HG02840 (cell line): Measurements from ENCODE around the gene SVIL.
"Not testable (repeated sequence)": the region's sequence is repeated elsewhere in the genome, so short reads cannot be mapped to it uniquely, and the experiment has no call there.

ENCODE experiments used
- ATAC-seq: cut with Tn5 transposase; IDR thresholded peaks from one replicate; pipeline ENCODE4 v1.9.1; 2021; ENCODE audit warnings: mild to moderate bottlenecking, moderate library complexity, moderate number of reproducible peaks; ENCODE audit not compliant: unreplicated experiment, low FRiP score

SVIL gene

DNA sequence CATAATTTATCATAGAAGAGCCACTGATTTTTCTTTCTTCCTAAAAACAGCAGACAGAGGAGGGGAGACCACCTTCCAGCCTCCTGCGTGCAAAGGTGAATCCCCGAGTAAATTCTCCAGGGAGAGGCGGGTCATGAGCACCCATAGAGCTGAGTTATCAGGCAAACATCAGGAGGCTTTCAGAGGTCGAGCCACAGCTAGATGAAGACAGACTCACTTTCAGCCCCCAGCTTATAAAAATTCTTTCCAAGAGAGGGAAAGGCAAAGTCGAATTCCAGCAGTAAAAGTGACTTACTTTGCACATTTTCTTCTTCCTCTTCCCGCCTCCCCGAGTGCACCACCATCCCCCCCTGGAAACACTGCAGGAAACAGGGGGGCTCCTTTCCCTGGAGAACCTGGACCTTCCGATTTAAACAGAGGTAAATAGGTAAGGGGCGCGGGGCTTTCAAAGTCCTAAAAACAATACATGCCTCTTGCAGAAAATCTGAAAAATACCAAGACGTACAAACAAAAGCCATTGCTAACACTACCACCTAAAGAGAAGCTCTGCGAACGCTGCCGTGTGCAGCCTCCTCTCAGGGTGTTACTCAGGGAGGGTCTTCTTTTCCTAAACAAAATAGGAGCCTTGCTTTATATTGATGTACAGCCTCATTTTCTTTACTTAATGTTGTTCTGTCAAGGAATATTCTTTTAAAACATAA lies 163.8 kb downstream of the SVIL start:
- ATAC-seq = no peak

DNA sequence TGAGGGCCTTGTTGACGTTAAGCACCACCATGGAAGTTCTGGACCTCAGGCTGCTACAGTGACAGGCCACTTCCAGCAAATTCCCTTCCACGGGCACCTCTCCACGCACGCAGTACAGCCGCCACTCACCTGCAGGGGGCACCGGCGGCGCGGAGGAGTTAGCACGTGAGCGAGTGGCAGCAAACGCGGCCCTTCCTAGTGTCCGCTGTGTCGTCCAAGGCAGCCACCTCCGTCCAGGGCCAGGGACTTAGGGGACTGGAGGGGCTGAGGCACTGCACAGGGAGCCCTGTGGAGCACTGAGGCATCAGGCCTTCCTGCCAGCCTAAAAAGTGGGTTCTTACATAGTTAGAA lies 164.4 kb downstream of the SVIL start:
- no peak for ATAC-seq

DNA sequence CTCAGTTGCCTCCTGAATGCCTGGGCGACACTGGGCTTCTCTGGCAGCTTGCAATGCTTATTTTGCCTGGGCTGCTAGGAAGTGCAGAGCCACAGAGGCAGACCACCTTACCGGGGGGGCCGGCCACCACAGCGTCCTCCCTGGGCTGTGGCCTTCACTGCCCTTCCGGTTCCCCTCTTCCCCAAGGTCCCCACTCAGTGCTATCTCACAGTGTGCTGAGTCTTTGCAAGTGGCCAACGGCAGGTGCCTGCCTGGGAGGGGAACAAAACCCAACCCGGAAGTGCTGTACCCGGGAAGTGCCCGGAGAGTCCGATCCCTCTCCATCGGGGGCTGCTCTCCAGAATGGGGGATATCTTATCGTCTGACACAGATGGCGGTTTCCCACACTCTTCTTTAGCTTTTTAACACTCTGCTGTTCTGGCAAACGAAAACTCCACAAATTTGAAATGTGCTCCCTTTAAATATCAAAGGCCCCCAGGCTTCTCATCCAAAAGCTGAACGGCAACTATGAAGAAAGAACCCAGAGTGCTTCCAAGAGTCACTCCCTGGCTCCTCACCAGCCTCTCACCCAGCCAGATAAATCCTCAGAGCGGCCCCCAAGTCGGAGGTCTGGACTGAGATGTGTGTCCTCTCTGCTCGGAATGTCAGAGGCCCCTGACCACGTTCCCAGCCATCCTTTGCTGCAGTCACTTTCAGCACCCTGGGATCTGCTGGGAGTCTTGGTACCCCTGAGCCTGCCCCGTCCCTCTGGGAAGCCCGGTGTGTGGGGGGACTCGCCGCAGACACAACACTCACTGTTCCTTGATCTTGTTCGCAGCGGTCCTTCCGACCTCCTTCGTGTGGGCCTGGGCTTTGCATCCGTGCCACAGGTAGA lies 165.1 kb downstream of the SVIL start:
- no peak for ATAC-seq

DNA sequence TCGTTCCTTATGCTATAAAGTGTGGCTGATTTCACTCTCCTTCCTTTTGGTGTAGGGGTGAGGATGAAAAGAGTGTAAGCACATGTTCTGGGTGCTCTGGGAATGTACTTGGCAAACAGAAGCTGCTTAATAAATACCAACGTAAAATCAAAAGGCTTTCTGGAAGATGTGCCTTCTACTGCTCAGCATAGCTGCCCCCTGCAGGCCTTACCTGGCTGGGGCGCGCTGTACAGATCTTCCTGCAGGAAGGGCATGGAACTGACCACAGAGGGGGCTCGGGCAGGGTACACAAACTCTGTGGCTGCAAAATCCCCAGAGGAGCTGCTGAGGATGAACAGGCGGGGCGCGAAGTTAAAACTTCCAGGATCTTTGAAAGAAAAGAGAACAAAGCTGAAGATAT lies 169.4 kb downstream of the SVIL start:
- no peak for ATAC-seq

DNA sequence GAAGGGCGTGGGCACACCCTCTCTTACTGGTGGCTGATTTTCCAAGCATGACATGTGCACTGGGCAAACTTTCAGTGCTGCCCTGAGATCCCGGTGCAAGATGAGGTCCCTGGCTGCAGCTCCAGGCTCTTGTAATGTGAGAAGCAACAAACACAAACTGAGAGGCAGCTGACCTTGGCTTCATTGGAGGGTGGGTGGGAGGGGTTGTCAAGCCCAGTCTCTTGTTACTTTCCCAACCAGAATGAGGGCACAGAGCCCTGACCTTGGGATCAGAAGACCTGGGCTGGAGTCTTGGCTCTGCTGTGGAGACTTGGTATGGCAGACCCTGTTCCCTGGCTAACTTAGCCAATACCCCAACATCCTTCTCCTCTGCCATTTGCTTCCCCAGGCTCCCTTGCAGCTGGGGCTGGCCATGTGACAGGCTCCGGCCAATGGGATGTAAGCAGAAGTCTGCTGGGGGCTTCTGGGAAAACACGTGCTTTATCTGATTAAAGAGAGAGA lies 170.1 kb downstream of the SVIL start:
- ATAC-seq = not testable (repeated sequence)

DNA sequence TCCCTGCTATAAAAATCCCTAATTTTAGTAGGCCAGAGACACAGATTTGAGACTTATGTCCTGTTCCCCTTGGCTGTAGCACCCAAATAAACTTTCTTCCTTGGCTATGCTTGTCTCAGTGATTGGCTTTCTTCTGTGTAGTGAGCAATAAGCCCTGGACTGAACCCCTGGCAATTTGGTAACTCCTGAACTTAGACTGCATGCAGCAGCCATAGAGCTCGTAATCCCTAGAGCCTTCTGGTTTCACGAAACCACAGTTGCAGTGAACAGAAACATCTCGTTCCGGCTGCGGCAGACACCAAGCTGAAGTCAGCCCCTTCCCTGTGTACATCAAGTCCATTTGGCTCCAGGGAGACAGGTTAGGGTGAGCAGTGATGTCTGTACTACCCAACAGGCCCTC lies 173.7 kb downstream of the SVIL start:
- ATAC-seq = no peak

DNA sequence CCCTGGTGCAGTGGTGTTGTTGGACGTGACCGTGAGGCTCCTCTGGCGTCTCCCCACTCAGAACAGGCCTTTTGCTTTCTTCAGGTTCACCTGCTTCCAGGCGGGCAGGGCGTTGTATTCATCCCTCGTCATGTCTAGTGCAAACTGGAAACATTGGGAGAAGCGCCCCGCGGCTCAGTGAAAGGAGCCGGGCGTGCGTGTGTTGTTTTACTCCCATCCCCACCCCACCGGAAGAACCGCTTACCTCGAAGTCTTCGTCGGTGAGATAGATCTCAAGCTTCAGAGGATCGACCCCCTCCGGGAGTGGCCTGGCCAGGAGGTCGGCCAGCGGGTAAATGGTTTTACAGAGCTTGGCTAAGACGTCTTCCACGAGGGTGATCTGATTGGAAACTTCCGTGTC lies 176.6 kb downstream of the SVIL start:
- not testable (repeated sequence) for ATAC-seq

DNA sequence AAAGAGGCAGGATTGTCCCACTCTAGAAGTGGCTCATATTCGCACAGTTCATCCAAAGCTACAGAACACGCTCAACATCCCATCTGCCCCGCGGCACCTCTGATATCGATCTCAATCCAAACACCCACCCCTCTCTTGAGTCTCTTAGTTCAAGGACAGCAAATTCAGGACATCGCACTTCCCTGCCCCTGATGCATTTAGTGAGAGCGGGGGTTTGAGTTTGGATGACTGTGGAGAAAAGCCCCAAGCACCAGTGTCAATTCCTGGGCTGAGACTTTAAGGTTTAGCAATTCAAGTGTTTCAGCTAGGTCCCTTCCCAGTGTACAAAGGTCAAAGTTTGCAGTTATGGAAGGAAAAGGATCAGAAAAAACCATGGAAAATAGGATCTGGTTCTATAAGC lies 179.7 kb downstream of the SVIL start:
- ATAC-seq = no peak

DNA sequence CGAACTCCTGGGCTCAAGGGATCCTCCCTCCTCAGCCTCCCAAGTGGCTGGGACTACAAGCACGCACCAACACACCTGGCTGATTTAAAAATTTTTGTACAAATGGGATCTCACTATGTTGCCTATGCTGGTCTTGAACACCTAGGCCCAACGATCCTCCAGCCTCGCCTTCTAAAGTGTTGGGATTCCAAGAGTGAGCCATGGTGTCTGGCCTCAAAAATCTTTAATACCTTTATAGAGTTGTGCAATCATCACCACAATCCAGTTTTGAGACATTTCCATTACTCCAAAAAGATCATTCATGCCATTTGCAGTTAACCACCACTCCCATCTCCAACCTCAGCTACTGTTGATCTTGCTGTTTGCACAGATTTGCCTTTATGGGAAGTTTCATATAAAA lies 180.5 kb downstream of the SVIL start:
- ATAC-seq = no peak

DNA sequence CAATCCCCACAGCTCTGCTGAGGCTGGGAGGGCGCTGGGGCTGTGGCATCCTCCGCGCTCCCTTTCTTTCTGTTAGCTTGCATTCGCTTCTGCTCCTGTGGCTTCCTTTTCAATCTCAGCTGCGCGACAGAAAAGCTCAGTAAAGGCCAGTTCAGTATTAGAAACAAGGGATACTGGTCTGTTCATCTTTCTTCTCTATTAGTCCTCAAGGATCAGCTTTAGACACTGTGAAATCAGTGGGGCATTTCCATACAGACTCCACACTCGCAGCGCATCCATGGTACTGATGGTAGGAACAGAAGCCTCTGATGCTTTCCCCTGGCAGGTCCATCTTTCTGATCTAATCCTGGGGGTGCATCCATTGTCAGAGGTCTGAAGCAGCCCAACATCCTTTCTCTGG lies 182.2 kb downstream of the SVIL start:
- no peak for ATAC-seq

DNA sequence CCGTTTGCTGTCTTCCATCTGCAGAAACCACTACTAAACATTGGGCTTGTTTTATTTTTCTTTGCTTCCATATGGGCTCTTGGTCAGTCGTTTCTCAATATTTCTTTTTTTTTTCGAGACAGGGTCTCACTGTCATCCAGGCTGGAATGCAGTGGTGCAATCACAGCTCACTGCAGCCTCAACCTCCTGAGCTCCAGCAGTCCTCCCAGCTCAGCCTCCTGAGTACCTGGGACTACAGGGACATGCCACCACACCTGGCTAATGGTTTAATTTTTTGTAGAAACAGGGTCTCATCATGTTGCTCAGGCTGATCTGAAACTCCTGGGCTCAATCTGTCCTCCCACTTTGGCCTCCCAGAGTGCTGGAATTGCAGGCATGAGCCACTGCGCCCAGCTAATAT lies 182.8 kb downstream of the SVIL start:
- ATAC-seq = no peak

DNA sequence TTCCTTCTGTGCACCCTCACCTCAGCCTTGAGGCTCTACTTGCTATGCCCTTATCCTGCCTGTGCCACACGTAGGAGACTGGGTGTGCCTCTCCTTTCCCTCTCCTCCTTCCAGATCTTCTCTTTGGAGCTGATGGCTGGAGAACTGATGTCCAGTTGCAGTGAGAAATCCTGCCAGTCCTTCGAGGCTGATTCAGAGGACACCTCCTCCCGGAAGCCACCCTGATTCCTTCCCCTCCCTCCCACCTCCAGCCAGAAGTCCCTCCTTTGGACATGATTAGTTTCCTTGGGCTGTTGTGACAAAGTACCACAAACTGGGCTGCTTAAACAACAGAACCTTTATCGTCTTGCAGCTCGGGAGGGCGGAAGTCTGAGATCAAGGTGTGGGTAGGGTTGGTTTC lies 184.4 kb downstream of the SVIL start:
- no peak for ATAC-seq

DNA sequence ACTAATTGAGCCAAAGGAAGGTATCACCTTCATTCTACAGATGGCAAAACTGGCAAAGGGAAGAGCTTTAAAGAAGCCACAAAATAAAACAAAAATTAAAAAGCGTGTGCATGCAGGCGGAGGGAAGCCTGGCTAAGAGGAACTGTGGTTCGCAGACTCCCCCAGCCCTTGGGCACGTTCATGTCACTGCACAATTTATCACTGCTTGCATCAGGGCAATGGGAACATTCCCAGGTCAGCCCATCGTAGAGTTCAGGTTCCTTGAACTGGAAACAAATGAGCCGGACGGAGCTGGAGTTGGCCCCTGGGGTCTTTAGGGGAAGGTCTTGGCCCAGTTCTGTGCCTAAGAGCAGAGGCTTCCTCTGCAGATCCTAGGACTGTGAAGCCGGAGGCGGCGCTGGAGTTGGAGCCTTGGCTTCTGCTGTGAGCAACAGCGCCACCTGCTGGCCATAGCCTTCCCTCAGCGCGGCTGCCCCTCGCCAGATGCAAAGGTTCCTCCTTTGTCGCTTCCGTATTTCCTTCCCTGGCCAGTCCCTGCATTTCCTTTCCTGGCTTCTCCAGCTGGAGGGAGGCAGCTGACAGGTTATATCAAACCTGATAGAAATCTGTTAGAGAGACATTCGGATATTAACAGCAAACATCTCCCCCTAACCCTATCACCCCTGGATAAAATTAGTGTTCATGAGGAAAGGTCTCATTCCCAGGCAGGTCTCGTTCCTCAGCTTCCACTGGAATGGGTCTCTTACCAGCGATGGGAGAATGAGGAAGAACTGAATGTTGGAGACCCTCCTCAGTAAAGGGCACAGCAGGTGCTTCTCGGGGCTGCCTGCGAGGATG lies 185.8 kb downstream of the SVIL start:
- ATAC-seq = peak; percentile 67

DNA sequence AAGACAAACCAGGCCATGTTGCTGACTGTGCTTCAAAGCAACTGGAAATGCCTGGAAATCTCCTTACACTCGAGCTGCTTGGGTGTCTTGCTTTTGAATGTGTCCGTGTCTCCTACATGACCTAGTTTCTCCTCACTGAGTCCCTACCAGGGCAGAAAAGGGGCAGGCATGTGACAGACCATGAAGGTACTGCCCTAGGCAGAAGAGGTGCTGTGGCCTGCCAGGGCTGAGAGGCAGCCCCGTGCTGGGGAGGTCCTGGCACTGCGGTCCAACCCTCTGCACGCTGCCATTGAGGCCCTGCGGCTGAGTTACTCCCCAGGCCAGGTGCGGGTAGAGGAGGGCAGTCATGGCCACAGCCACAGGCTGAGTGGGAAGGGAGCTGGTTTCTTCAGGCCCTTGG lies 186.6 kb downstream of the SVIL start:
- no peak for ATAC-seq

DNA sequence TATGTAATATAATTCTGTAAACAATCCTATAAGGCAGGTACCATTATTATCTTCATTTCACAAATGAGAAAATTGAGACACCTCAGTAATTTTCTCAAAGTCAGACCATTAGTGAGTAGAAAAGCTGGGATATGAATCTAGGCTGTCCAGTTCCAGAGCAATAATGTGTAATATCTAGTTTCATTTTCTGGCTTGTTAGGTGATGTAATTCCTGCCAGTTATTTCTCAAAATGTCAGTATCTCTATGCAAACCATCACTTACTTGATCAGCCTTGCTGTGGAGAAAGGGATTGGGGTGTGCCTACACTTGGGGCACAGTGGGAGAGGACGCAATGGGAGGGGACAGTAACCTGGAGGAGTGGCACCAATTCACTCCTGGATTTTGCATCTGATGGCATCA lies 188.4 kb downstream of the SVIL start:
- no peak for ATAC-seq

DNA sequence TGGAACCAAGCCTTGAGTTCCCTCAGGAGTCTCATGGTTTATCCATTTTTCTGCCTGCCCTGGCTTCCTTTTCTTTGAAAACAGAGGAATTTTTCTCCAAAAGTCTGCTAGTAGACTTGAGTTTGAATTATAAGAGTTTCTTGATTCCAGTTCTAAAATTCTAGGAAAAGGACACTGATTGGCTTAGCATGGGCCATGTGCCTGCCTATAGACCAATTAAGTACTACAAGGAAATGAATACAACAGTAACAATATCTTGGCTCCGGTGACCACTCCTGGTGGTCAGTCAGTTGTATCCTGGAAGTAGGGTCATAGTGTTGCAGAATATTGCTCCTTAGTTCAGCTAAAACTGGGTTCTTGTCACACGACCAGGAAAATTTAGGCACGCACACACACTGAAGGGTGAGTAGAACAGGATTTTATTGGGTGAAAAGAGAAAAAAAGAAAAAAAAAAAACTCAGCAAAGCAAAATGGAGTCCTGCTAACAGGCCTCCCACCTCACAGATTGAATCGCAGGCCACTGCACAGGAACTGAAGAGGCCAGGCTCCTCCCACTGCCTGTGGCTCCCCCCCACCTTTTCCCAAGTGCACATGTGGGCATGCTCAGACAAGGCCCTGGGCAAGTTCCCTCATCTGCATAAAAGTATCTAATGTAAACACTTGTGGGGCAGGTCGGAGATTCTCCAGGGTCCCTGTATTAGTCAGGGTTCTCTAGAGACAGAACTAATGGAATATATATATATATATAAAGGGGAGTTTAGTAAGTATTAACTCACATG lies 190.8 kb downstream of the SVIL start:
- no peak for ATAC-seq

DNA sequence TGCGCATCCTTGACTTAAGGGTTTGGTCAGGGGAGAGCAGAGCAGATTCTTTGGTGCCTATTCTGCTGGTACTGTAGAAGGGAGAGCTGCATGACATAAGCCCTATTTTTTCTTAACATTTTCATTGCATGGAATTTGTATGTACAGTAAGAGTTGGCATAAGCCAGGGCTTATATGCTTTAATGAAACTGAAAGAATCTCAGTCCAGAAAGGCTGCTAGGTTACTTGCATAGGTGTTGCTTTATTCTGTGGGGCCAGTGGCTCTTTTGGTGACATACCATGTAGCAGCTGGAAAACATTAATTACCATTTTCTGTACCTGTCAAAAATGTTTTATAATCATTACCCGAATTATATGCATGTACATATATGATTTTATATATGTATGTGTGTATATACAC lies 193.8 kb downstream of the SVIL start:
- ATAC-seq = no peak

DNA sequence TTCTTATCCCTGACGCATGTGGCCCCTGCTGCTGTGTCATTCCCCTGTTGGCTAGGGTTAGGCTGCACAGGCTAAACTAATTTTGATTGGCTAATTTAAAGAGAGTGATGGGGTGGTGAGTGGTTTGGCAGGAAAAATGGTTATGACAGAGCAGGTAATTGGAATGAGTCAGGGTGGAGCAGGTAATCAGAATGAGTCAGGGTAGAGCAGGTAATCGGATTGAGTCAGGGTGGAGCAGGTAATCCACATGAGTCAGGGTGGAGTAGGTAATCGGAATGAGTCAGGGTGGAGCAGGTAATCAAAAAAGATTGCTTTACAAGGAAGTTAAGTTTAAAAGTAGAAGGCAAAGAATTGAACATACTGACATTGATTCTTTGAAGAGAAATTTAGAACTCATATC lies 195.8 kb downstream of the SVIL start:
- ATAC-seq = not testable (repeated sequence)

DNA sequence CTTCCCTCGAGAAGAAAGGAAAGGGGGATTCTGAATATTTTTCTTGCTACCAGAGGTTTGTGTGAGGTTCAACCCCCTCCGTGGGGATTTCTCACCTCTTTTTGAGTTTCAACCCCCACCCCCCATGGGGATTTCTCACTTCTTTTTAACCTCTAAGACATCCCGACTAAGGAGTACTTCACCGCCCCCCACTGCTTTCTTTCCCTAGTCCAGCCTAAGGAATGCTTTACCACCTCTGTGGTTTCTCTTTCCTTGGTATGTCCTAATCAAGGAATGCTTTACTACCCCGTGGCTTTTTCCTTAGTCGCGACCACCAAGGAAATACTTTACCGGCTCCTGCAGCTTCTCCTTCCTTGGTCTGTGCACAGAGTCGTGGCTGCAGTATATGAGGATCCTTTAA lies 196.5 kb downstream of the SVIL start:
- ATAC-seq = no peak

DNA sequence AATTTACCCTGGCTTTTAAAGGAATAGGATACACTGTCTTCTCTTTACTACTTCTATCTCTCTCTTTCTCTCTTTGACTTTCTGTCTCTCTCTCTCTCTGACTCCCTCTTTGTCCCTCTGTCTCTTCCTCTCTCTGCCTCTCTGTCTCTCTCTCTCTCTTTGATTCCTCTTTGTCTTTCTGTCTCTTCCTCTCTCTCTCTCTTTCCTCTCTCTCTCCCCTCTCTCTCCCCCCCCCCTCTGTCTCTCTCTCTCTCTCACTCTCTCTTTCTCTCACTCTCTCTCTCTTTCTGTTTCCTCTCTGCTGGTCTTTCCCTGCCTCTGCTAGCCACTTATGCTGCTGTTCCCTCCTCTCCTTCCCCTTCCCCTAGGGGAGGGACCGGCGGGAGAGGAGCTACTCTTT lies 196.9 kb downstream of the SVIL start:
- no peak for ATAC-seq
